Upper lobe of right lung (tissue), 1 donor: ENCODE measurements around the gene OLIG3. TPM values are rescaled to one million over a fixed set of nuclear protein-coding genes. Genes with fewer than 3 reads are reported as not detected.

ENCODE experiments used
- ATAC-seq: fragments of 200-7000 bp; cut with Tn5 transposase; one replicate; pipeline ENCODE4 v1.9.1; 2020; ENCODE audit warnings: mild to moderate bottlenecking, moderate library complexity
- DNase-seq: peaks from one replicate; pipeline ENCODE4 v3.0.0-alpha.2; 2020
- H3K27ac ChIP-seq: fragments of 200-600 bp; one replicate; pipeline ENCODE4 v1.8.0; 2022
- H3K27me3 ChIP-seq: fragments of 200-600 bp; one replicate; pipeline ENCODE4 v1.8.0; 2022; ENCODE audit warnings: mild to moderate bottlenecking
- H3K36me3 ChIP-seq: fragments of 200-600 bp; one replicate; pipeline ENCODE4 v1.8.0; 2022
- H3K4me1 ChIP-seq: fragments of 200-600 bp; one replicate; pipeline ENCODE4 v1.8.0; 2022
- H3K4me3 ChIP-seq: fragments of 200-600 bp; one replicate; pipeline ENCODE4 v1.8.0; 2022; ENCODE audit warnings: mild to moderate bottlenecking
- H3K9me3 ChIP-seq: fragments of 200-600 bp; one replicate; pipeline ENCODE4 v1.8.0; 2022
- intact Hi-C: fragments of 100-400 bp; cut with DNase I; formaldehyde crosslinking; loops from one replicate; pipeline ENCODE4 v1.11.0; 2022
- total RNA-seq: library from RNA; stranded (reverse); fragmentation: NEBNext Ultra II Directional; extraction: Animal tissue kit (Norgen Biotek cat#: 25700); gene quantifications from one replicate; pipeline ENCODE4 v1.2.1, GENCODE V29; 2021
- TF ChIP-seq, protein P1 (sequence below): fragments of 200-600 bp; IDR thresholded peaks from one replicate; pipeline ENCODE4 v1.8.0; 2022; ENCODE audit warnings: antibody characterized with exemption
- donor health status: DM: no; HTN: yes; CAD: no; lungs with severe emphysema.

OLIG3 gene
- total RNA-seq, 1 donor from 2014 or later: not detected

GRCh38 chr6:137486416-137486815, 7.8 kb downstream of the OLIG3 start:
- H3K4me1 ChIP-seq: peaks cover 12% of the 10 kb centered on the region
- ATAC-seq (no peak), DNase-seq (no peak)
- TF ChIP-seq, protein P1, sequence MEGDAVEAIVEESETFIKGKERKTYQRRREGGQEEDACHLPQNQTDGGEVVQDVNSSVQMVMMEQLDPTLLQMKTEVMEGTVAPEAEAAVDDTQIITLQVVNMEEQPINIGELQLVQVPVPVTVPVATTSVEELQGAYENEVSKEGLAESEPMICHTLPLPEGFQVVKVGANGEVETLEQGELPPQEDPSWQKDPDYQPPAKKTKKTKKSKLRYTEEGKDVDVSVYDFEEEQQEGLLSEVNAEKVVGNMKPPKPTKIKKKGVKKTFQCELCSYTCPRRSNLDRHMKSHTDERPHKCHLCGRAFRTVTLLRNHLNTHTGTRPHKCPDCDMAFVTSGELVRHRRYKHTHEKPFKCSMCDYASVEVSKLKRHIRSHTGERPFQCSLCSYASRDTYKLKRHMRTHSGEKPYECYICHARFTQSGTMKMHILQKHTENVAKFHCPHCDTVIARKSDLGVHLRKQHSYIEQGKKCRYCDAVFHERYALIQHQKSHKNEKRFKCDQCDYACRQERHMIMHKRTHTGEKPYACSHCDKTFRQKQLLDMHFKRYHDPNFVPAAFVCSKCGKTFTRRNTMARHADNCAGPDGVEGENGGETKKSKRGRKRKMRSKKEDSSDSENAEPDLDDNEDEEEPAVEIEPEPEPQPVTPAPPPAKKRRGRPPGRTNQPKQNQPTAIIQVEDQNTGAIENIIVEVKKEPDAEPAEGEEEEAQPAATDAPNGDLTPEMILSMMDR: no peak
- H3K36me3 ChIP-seq: no peaks in the 10 kb centered on the region
- H3K9me3 ChIP-seq: no peaks in the 10 kb centered on the region
- intact Hi-C loops: no loop called here
- H3K27ac ChIP-seq: no peak overlapping the region
- peaks cover 89% of the 10 kb centered on the region for H3K27me3 ChIP-seq
- H3K4me3 ChIP-seq: no peak overlapping the region

- peaks cover 47% of the 10 kb centered on the region for H3K27me3 ChIP-seq
- intact Hi-C loops: no loop called here
- no peak for ATAC-seq
These were observed 13.8 kb downstream of the OLIG3 start for GRCh38 chr6:137480431-137480830.

DNA sequence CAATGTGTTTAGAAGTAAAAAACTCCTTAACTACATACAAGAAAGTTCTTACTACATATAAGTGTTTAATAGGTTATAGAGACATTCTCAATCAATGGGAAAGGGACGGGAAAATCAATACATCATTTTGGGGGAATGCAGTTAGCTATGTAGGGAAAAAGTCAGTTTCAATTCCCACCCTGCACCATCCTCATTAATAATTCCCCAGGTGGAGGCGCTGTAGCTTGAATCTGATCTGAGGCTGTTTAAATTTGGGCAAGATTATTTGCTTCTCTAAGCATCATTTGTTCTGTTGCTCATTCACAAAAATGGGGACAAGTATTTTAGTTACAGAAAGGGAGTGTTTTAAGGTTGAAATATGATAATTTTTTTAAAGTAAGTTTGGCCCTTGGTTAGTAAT, 19.1 kb downstream of the OLIG3 start:
- no peak overlapping the region for H3K4me3 ChIP-seq
- intact Hi-C loops: no loop called here
- H3K27ac ChIP-seq: no peak overlapping the region
- H3K4me1 ChIP-seq: no peaks in the 10 kb centered on the region
- no peak for ATAC-seq
- no peaks in the 10 kb centered on the region for H3K36me3 ChIP-seq
- no peaks in the 10 kb centered on the region for H3K9me3 ChIP-seq
- TF ChIP-seq, protein P1: no peak
- H3K27me3 ChIP-seq: peaks cover 20% of the 10 kb centered on the region
- DNase-seq: no peak

More at GRCh38 chr6:137480431-137480830, 13.8 kb downstream of the OLIG3 start:
- H3K27ac ChIP-seq: no peak overlapping the region
- H3K9me3 ChIP-seq: no peaks in the 10 kb centered on the region
- no peaks in the 10 kb centered on the region for H3K4me1 ChIP-seq
- H3K36me3 ChIP-seq: no peaks in the 10 kb centered on the region
- TF ChIP-seq, protein P1: no peak
- H3K4me3 ChIP-seq: no peak overlapping the region
- DNase-seq: no peak

DNA sequence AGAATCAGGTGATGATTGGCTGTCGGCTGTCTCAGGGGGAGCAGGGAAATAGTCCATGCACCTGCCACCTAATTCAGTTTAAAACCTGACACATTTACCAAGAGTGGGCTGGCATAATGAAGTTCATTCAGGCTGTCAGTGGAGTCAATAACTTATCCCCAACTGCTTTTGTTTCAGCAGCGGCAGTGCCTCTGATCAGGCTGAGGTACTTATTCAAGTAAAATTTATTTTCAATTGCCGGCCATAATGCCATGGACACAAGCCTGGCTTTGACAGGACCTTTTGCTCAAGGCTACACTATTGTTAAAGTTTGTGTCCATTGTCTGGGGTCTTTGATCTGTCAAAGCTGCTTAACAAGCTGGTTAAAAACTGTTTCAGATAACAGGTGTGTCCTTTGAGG, 20.6 kb downstream of the OLIG3 start:
- Histone ChIP-seq H3K4me3 (no peak overlapping the region), H3K36me3 (no peaks in the 10 kb centered on the region), H3K27ac (no peak overlapping the region), H3K4me1 (no peaks in the 10 kb centered on the region), H3K9me3 (no peaks in the 10 kb centered on the region), H3K27me3 (peaks cover 15% of the 10 kb centered on the region)
- DNase-seq (no peak), ATAC-seq (no peak)
- intact Hi-C loops: no loop called here
- TF ChIP-seq, protein P1: no peak

GRCh38 chr6:137472641-137473137, 21.5 kb downstream of the OLIG3 start:
- no peak overlapping the region for H3K27ac ChIP-seq
- TF ChIP-seq, protein P1: no peak
- no peaks in the 10 kb centered on the region for H3K4me1 ChIP-seq
- H3K27me3 ChIP-seq: peaks cover 12% of the 10 kb centered on the region
- ATAC-seq: no peak
- no peaks in the 10 kb centered on the region for H3K36me3 ChIP-seq
- no peak for DNase-seq
- H3K9me3 ChIP-seq: no peaks in the 10 kb centered on the region
- H3K4me3 ChIP-seq: no peak overlapping the region
- intact Hi-C loops: no loop called here

DNA sequence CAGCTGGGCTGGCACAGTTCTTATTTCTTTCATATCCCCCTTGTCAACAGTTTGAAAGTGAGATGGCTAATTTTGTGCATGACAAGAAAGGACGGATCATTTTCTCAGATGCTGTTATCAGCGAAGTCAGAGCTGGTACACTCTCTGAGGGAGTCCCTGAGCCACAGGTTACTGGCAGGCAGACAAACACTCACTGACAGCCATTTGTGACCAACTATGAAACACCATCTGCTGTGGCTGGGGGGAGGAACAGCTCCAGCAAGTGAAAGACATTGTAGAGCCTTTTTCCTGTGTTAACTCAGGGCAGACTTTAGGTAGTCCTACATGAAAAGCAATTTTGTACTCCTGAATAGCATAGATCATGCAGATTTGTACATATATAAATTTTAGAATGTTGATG, 22.2 kb downstream of the OLIG3 start:
- ATAC-seq: no peak
- no peaks in the 10 kb centered on the region for H3K4me1 ChIP-seq
- H3K27me3 ChIP-seq: peaks cover 12% of the 10 kb centered on the region
- no peak overlapping the region for H3K27ac ChIP-seq
- H3K4me3 ChIP-seq: no peak overlapping the region
- TF ChIP-seq, protein P1: no peak
- DNase-seq: no peak
- intact Hi-C loops: no loop called here
- no peaks in the 10 kb centered on the region for H3K36me3 ChIP-seq
- no peaks in the 10 kb centered on the region for H3K9me3 ChIP-seq
